Activated naive CD8-positive, alpha-beta T cell (primary cell): ENCODE measurements around the gene FTH1.

ENCODE experiments used
- H3K27ac Mint-ChIP-seq: one replicate; pipeline ENCODE4 v1.8.0; 2021; ENCODE audit warnings: mixed read lengths
- H3K27me3 Mint-ChIP-seq: one replicate; pipeline ENCODE4 v1.8.0; 2021; ENCODE audit warnings: mixed read lengths
- H3K36me3 Mint-ChIP-seq: one replicate; pipeline ENCODE4 v1.8.0; 2021; ENCODE audit warnings: mixed read lengths
- H3K4me1 Mint-ChIP-seq: one replicate; pipeline ENCODE4 v1.8.0; 2021; ENCODE audit warnings: low read depth, mixed read lengths
- H3K4me3 Mint-ChIP-seq: one replicate; pipeline ENCODE4 v1.8.0; 2021; ENCODE audit warnings: mild to moderate bottlenecking, mixed read lengths
- H3K9me3 Mint-ChIP-seq: one replicate; pipeline ENCODE4 v1.8.0; 2021; ENCODE audit warnings: low read depth, mixed read lengths

FTH1 gene

DNA sequence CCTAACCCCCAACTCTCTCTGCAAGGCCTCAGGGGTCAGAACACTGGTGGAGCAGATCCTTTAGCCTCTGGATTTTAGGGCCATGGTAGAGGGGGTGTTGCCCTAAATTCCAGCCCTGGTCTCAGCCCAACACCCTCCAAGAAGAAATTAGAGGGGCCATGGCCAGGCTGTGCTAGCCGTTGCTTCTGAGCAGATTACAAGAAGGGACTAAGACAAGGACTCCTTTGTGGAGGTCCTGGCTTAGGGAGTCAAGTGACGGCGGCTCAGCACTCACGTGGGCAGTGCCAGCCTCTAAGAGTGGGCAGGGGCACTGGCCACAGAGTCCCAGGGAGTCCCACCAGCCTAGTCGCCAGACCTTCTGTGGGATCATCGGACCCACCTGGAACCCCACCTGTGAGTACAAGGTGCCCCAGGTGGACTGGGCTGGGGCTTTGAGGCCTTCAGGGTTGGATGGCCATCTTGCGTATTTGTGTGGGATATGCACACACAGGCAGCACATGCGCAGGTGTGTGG is 17.3 kb downstream of the FTH1 start, which contains the start of gene BEST1:
Gene BEST1, plus strand, starts transcription at position 317 of the 513 bp plus-strand sequence. CDS start 1,456 bp downstream, outside the sequence.
- Mint-ChIP-seq H3K4me1 (peaks cover 2% of the 10 kb centered on the region), H3K36me3 (no peaks in the 10 kb centered on the region), H3K27ac (no peak within 1 kb of the TSS), H3K9me3 (no peaks in the 10 kb centered on the region), H3K27me3 (peaks cover 3% of the 10 kb centered on the region), H3K4me3 (no peak within 1 kb of the TSS)

DNA sequence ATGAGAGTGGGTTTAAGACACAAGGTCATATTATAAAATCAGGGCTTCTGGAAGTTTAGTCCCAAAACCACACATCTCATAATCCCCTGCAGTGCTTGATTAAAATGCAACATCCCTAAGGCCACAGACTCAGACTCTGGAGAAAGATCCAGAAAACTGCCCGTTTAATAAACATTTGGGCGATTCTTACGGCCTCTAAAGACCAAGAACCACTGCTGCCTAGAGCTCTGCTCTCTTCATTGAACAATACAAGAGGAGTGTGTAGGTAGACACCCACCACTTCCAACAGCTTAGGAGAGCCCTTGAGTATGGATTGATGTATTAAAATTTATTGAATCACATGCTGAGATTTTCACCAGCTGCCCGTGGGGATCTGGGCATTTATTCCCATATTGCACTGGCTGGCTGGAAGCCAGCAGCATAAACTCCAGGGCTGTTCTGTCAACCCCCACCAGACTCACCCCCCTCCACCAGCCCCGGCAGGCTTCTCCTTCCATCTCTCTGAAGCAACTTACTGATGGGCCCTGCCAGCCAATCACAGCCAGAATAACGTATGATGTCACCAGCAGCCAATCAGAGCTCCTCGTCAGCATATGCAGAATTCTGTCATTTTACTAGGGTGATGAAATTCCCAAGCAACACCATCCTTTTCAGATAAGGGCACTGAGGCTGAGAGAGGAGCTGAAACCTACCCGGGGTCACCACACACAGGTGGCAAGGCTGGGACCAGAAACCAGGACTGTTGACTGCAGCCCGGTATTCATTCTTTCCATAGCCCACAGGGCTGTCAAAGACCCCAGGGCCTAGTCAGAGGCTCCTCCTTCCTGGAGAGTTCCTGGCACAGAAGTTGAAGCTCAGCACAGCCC is 18.0 kb downstream of the FTH1 start:
- Mint-ChIP-seq H3K36me3 (no peaks in the 10 kb centered on the region), H3K4me3 (no peak overlapping the region), H3K4me1 (peaks cover 2% of the 10 kb centered on the region), H3K27me3 (peaks cover 1% of the 10 kb centered on the region), H3K27ac (no peak overlapping the region), H3K9me3 (no peaks in the 10 kb centered on the region)

DNA sequence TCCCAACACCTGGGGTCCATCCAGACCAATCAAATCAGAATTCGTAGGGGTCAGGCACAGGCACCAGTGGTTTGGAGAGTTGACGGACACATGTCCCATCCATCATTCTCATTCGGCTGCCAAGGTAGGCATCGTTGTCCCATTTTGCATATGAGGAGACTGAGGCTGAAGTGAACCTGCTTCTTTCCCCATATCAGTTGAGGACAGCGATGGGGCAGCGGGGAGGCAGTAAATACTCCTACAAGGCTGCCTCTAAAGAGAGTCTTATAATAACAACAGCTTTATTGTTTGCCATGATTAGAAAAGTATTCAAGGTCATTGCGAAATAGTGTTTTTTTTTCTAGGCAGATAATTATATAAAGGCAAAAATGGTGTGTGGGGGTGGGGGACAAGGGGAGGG is 18.9 kb downstream of the FTH1 start:
- peaks cover 2% of the 10 kb centered on the region for H3K4me1 Mint-ChIP-seq
- H3K27me3 Mint-ChIP-seq, result no peaks in the 10 kb centered on the region
- no peaks in the 10 kb centered on the region for H3K36me3 Mint-ChIP-seq
- no peak overlapping the region for H3K4me3 Mint-ChIP-seq
- H3K27ac Mint-ChIP-seq, result no peak overlapping the region
- H3K9me3 Mint-ChIP-seq, result no peaks in the 10 kb centered on the region

DNA sequence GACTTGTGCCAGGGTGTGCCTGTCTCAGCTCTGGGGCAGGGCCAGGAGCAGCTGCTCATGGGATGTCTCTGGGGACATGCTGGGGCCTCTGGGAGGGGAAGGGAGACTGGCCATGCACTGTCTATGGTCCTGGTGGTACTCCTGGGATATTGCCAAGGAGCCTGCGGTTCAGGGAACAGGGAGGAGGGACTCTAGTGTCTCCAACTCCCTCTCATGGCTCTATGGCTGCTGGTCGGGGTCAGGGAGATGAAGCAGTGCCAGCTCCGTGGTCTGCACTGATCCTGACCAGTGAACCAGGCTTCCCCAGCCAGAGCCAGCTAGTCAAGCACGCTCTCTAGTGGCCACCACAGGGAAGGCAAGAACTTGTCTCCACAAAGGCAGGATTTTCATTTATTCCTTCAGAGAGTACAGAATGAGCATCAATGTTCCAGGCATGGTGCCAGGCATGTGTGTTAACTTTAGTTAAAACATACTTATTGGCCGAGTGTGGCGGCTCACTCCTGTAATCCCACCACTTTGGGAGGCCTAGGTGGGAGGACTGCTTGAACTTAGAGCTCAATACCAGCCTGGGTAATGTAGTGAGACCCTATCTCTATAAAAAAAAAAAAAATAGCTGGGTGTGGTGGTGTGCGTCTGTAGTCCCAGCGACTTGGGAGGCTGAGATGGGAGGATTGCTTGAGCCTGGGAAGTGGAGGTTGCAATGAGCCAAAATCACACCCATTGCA is 19.8 kb downstream of the FTH1 start:
- H3K4me3 Mint-ChIP-seq, result no peak overlapping the region
- H3K36me3 Mint-ChIP-seq, result no peaks in the 10 kb centered on the region
- no peaks in the 10 kb centered on the region for H3K27me3 Mint-ChIP-seq
- peaks cover 2% of the 10 kb centered on the region for H3K4me1 Mint-ChIP-seq
- no peak overlapping the region for H3K27ac Mint-ChIP-seq
- no peaks in the 10 kb centered on the region for H3K9me3 Mint-ChIP-seq

DNA sequence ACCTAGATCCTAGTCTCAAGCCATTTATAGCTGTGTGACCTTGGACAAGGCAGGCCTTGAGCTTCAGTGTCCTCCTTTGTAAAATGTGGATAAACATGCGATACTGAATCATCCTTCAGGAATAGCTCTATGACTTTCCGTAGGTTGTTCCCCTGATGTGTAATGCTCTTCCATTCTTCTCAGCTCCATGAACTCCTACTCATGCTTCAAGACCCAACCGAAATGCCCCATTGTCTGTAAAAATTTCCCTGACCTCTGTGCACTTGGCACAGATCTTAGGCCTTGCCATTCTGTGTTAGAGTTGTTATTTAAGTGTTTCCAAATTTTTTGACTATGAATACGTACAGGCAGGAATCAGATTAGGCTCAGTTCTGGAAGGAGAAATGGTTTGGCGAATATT is 20.5 kb downstream of the FTH1 start:
- H3K4me1 Mint-ChIP-seq, result peaks cover 2% of the 10 kb centered on the region
- H3K4me3 Mint-ChIP-seq, result no peak overlapping the region
- no peaks in the 10 kb centered on the region for H3K27me3 Mint-ChIP-seq
- H3K36me3 Mint-ChIP-seq, result no peaks in the 10 kb centered on the region
- H3K9me3 Mint-ChIP-seq, result no peaks in the 10 kb centered on the region
- H3K27ac Mint-ChIP-seq, result no peak overlapping the region

DNA sequence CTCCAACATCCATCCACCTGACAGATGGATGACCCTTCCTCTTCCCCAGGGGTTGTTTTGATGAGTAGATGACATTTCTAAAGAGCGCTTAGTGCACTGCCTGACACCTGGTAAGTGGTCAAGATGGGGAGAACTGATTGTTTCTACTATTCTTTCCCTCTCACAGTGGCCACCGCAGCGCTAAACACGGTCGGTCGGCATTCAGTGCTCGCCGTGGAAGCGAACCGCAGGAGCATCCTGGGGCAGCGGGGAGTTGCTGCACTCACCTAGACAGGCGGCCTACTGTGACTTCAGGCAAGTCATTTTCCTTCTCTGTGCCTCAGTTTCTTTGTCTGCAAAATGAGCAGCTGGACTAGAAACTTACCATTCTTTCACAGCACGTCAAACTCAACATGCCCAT is 22.2 kb downstream of the FTH1 start:
- H3K4me3 Mint-ChIP-seq, result no peak overlapping the region
- no peaks in the 10 kb centered on the region for H3K27me3 Mint-ChIP-seq
- H3K36me3 Mint-ChIP-seq, result no peaks in the 10 kb centered on the region
- no peak overlapping the region for H3K27ac Mint-ChIP-seq
- H3K4me1 Mint-ChIP-seq, result peaks cover 2% of the 10 kb centered on the region
- H3K9me3 Mint-ChIP-seq, result no peaks in the 10 kb centered on the region

DNA sequence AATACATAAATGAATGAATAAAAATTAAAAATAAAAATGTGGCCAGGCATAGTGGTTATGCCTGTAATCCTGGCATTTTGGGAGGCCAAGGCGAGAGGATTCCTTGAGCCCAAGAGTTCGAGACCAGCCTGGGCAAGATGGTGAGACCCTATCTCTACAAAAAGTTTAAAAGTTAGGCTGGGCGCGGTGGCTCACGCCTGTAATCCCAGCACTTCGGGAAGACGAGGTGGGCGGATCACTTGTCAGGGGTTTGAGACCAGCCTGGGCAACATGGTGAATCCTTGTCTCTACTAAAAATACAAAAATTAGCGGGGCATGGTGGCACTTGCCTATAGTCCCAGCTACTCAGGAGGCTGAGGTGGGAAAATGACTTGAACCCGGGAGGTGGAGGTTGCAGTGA is 27.0 kb downstream of the FTH1 start:
- Mint-ChIP-seq H3K36me3 (peaks cover 9% of the 10 kb centered on the region), H3K27me3 (peaks cover 10% of the 10 kb centered on the region), H3K27ac (no peak overlapping the region), H3K9me3 (peaks cover 16% of the 10 kb centered on the region), H3K4me1 (no peaks in the 10 kb centered on the region), H3K4me3 (no peak overlapping the region)

DNA sequence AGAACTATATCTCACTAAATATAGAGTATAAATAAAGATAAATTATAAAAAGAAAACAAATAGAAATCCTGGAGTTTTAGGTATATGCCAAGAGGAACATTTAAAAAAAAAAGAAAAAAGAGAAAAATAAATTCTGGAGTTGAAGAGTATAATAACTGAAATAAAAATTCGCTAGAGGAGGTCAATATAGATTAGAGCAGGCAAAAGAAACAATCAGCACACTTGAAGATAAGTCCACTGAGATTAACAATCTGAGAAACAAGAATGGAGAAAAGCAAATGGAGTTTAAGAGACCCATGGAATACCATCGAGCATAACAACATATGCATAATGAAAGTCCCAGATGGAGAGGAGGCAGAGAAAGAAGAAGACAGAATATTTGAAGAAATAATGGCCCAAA is 31.6 kb downstream of the FTH1 start:
- H3K36me3 Mint-ChIP-seq, result peaks cover 13% of the 10 kb centered on the region
- H3K27ac Mint-ChIP-seq, result no peak overlapping the region
- H3K4me3 Mint-ChIP-seq, result no peak overlapping the region
- peaks cover 16% of the 10 kb centered on the region for H3K9me3 Mint-ChIP-seq
- H3K4me1 Mint-ChIP-seq, result no peaks in the 10 kb centered on the region
- H3K27me3 Mint-ChIP-seq, result peaks cover 28% of the 10 kb centered on the region

DNA sequence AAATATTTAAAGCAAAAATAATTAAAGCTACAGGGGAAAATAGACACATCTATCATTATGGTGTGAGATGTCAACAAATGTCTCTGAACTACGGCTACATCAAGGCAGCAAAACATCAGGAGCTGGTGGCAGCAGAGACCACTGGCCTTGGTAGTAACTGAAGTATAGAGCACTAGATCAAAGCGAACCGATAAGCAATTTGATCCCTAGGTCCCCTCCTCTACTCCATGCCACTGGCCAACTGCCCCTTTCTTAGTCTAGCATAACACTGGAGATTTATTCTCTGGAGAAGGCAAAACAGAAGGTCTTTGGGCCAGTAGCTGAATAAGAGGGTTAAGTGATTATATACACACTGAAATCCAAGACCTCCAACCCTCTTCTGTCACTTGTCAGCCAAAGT is 36.5 kb downstream of the FTH1 start:
- Mint-ChIP-seq H3K4me3 (no peak overlapping the region), H3K9me3 (peaks cover 2% of the 10 kb centered on the region), H3K36me3 (peaks cover 4% of the 10 kb centered on the region), H3K27me3 (peaks cover 20% of the 10 kb centered on the region), H3K4me1 (no peaks in the 10 kb centered on the region), H3K27ac (no peak overlapping the region)

DNA sequence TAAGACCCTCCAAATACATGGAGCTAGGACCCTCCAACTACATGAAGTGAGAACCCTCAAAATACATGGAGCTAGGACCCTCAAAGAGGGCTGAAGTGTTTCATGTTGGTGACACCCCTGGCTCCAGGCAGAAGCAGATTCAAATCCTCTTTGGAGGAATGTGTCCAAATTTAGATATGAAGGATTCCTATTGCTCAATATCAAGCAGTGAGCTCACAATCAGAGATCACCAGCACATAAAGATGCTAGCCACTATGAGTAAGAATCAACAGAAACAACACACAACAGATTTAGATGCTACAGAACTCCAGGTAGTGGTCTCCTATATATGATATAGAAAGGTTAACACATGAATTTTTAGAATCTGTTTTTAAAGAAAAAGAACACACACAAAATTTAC is 38.8 kb downstream of the FTH1 start:
- no peak overlapping the region for H3K4me3 Mint-ChIP-seq
- no peaks in the 10 kb centered on the region for H3K4me1 Mint-ChIP-seq
- peaks cover 11% of the 10 kb centered on the region for H3K27me3 Mint-ChIP-seq
- no peaks in the 10 kb centered on the region for H3K9me3 Mint-ChIP-seq
- no peak overlapping the region for H3K27ac Mint-ChIP-seq
- H3K36me3 Mint-ChIP-seq, result peaks cover 3% of the 10 kb centered on the region

DNA sequence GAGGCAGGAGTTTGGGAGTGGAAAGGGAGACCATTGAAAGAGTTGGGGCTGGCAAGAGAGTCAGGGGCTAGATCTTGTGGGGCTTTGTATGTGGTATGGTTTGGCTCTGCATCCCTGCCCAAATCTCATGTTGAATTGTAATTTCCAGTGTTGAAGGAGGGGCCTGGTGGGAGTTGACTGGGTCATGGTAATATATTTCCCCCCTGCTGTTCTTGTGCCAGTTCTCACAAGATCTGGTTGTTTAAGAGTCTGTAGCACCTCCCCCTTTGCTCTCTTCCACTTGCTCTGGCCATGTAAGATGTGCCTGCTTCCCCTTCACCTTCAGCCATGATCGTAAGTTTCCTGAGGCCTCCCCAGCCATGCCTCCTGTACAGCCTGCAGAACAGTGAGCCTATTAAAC is 39.9 kb downstream of the FTH1 start:
- Mint-ChIP-seq H3K27ac (no peak overlapping the region), H3K36me3 (no peaks in the 10 kb centered on the region)

DNA sequence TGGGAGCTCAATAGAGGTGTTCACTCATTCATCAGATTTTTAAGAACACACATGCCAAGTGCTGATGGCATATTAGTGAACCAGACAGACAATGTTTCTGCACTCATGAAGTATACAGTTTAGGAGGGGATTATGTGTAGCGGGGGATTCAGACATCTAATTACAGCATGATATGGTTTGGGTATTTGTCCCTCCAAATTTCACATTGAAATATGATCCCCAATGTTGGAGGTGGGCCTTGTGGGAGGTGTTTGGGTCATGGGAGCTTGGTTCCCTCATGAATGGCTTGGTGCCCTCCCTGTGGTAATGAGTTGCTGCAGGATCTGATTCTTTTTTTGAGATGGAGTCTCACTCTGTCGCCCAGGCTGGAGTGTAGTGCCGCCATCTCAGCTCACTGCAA is 41.2 kb downstream of the FTH1 start:
- H3K27ac Mint-ChIP-seq, result no peak overlapping the region
- no peak overlapping the region for H3K4me3 Mint-ChIP-seq
- H3K4me1 Mint-ChIP-seq, result no peaks in the 10 kb centered on the region
- H3K36me3 Mint-ChIP-seq, result no peaks in the 10 kb centered on the region
- H3K9me3 Mint-ChIP-seq, result no peaks in the 10 kb centered on the region
- peaks cover 8% of the 10 kb centered on the region for H3K27me3 Mint-ChIP-seq

More for the DNA sequence above, 39.9 kb downstream of the FTH1 start:
- no peak overlapping the region for H3K4me3 Mint-ChIP-seq
- H3K27me3 Mint-ChIP-seq, result peaks cover 9% of the 10 kb centered on the region
- H3K9me3 Mint-ChIP-seq, result no peaks in the 10 kb centered on the region
- H3K4me1 Mint-ChIP-seq, result no peaks in the 10 kb centered on the region

DNA sequence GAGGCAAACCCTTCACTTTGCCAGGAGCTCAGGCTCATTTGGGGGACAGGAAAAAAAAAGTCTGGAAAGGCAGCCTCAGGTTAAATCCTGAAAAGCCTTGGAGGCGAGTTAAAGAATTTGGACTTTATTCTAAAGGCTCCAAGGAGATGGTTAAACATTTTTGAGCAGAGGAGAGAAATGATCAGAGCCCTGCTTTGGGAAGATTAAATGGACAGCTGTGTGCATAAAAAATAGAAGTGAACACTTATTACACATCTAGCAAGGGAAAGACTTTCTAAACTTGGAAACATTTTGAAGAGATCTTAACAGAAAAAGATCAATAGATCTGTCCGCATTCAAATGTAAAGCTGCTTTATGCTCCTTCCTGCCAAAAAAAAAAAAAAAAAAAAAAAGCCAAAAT is 41.7 kb downstream of the FTH1 start:
- Mint-ChIP-seq H3K36me3 (no peaks in the 10 kb centered on the region), H3K9me3 (no peaks in the 10 kb centered on the region), H3K27ac (no peak overlapping the region), H3K27me3 (peaks cover 9% of the 10 kb centered on the region), H3K4me1 (no peaks in the 10 kb centered on the region), H3K4me3 (no peak overlapping the region)

DNA sequence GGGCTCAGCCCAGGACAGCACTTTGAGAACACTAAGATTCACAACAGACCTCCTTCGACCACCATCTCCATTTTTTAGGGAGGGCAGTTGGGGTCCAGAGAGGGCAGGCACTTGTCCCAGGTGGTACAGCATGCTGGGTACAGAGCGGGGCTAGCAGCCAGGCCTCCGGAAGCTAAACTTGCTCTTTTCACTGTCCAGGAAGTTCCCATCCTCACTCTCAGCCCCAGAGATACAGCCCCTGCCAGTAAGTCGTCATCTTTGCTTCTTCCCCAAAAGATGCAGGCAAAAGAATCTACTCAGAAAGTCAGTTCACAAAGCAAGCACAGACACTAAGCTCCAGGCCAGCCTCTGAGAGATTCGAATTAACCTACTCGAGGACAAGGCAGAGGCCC is 43.4 kb downstream of the FTH1 start:
- H3K27me3 Mint-ChIP-seq, result peaks cover 15% of the 10 kb centered on the region
- no peaks in the 10 kb centered on the region for H3K4me1 Mint-ChIP-seq
- no peaks in the 10 kb centered on the region for H3K9me3 Mint-ChIP-seq
- H3K27ac Mint-ChIP-seq, result no peak overlapping the region
- H3K4me3 Mint-ChIP-seq, result no peak overlapping the region
- H3K36me3 Mint-ChIP-seq, result no peaks in the 10 kb centered on the region
